ENCODE measurements around the gene ERVFRD-1.

The ERVFRD-1 gene

GRCh38 chr6:11149551-11149950, 38.0 kb upstream of the ERVFRD-1 start:
- TF ChIP-seq CTCF (IDR thresholded peaks at IDR 0.05): no peak
- no peak for DNase-seq (ENCODE audit: low spot score)
- no peak overlapping the region for H3K27ac ChIP-seq
- no peak overlapping the region for H3K4me3 ChIP-seq

GRCh38 chr6:11146117-11146826, 34.7 kb upstream of the ERVFRD-1 start:
- Histone ChIP-seq H3K4me3 (no peak overlapping the region), H3K27ac (no peak overlapping the region)
- DNase-seq (ENCODE audit: low spot score): no peak
- no peak for TF ChIP-seq CTCF (IDR thresholded peaks at IDR 0.05)

GRCh38 chr6:11144393-11144851, 32.9 kb upstream of the ERVFRD-1 start:
- Histone ChIP-seq H3K4me3 (no peak overlapping the region), H3K27ac (no peak overlapping the region)
- no peak for DNase-seq (ENCODE audit: low spot score)
- peak; percentile 77 for TF ChIP-seq CTCF (IDR thresholded peaks at IDR 0.05)

- DNase-seq (ENCODE audit: low spot score): no peak
- Histone ChIP-seq H3K27ac (no peak overlapping the region), H3K4me3 (no peak overlapping the region)
- no peak for TF ChIP-seq CTCF (IDR thresholded peaks at IDR 0.05)
Measured at GRCh38 chr6:11143394-11144371, 32.2 kb upstream of the ERVFRD-1 start.

GRCh38 chr6:11142296-11143027, 30.9 kb upstream of the ERVFRD-1 start:
- DNase-seq (ENCODE audit: low spot score): no peak
- Histone ChIP-seq H3K4me3 (no peak overlapping the region), H3K27ac (no peak overlapping the region)
- TF ChIP-seq CTCF (IDR thresholded peaks at IDR 0.05): no peak

- no peak overlapping the region for H3K4me3 ChIP-seq
Measured at GRCh38 chr6:11141295-11141694, 29.8 kb upstream of the ERVFRD-1 start.

More at GRCh38 chr6:11141295-11141694, 29.8 kb upstream of the ERVFRD-1 start:
- no peak for DNase-seq (ENCODE audit: low spot score)
- H3K27ac ChIP-seq: no peak overlapping the region
- no peak for TF ChIP-seq CTCF (IDR thresholded peaks at IDR 0.05)
